ENCODE data around the gene NEDD9. TPM values are rescaled to one million over a fixed set of nuclear protein-coding genes. Genes with fewer than 3 reads are reported as not detected.

Gene NEDD9
- total RNA-seq, 1 donor from 2014 or later, result 14.1 TPM

- DNase-seq (ENCODE audit: low spot score), result no peak
- intact Hi-C loops (cut with DNase I), result no loop called here
These were observed 24.2 kb downstream of the NEDD9 start for GRCh38 chr6:11208267-11208666.

DNA sequence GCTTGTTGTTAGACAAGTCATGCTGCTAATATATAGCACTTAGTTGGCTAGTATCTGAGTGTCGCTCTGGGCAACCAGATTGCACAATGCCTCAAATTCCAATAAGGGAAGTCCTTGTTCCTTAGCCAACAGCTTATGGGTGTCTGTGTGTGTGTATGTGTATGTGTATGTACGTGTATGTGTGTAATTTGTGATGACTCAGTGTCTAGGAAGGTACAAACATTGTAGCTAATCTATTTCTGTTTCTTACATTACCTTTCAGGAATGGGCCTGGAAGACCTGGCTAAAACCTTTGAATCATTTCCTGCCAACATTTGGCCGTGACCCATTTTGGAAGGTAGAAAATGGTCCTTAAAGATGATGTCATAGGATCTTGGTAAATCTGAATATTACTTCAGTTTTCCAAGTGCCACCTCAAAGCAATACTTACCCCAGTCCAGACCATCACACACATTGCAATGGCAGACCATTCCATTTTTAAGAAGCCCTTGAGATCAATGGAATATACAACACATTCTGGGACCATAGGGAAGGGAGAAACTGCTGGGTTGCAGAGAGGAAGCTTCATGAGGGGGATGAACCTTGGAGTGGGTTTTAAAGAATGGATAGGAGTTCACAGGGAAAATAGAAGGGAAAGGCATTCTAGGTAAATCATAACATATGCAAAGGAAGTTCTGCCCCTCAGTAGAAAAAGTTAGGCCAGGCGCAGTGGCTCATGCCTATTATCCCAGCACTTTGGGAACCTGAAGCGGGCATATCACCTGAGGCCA lies 25.1 kb downstream of the NEDD9 start:
- intact Hi-C loops (cut with DNase I), result no loop called here
- DNase-seq (ENCODE audit: low spot score), result no peak

DNA sequence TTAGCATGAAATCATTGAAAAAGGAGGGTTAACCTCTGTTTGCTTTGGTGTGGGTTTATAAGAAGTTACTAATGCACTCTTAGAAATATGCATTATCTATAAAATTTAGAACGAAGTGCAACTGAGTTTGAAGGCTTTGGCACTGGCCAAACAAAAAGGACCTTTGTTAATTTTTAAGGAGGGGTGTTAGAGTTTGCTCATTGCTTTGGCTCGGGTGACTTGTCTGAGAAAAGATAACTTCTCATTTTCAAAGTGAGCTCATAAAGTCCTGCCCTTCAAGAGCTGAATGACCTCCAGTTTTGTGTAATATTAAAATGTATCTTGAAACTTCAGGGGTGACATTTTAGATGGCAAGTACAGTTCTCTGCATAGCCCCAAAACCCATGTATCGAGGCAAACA lies 25.9 kb downstream of the NEDD9 start:
- DNase-seq (ENCODE audit: low spot score), result no peak
- intact Hi-C loops (cut with DNase I), result no loop called here

DNA sequence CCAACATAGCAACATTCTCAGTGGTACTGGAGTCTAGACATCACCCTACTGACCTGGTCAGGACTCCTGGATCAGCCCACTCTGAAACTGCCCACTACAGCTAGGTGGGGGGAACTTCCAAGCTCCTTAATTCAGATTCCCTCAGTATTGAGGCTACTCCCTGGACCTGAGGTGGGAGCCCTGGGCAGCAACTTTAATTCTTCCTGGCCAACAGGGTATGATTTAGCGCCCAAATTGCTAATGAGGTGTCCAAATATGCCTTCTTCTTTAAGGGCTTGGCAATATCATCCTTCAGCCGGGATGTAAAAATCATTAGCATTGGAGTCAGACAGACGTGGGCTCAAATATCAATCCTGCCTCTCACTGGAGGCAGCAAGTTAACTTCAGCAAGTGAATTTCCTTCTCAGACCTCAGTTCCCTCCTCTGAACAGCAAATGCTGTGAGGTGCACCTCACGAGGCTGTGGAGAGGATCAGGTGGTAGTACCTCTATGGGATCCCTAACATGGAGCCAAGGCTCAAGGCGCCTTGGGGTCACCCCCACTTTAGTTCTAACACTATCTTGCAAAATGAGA lies 27.6 kb downstream of the NEDD9 start:
- no peak for DNase-seq (ENCODE audit: low spot score)
- intact Hi-C loops (cut with DNase I), result no loop called here

DNA sequence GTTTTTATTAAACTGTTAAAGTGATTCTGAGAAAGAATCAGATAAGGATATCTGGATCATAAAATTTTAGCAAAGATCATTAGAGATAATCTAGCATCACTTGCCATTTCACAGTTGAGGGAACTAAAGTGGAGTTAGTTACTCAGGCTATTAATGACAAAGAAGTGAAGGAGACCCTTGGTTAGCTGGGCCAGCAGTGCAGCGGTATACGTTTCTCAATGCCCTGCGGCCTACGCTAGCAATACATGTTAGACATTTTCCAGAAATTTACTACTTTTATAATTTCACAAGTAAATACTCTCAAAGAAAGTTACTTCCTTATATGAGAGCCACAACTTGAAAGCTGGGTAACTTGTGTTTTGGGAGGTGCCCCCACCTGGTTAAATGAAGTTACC lies 28.5 kb downstream of the NEDD9 start:
- no peak for DNase-seq (ENCODE audit: low spot score)
- intact Hi-C loops (cut with DNase I), result no loop called here

GRCh38 chr6:11203306-11204004 lies 29.0 kb downstream of the NEDD9 start:
- intact Hi-C loops (cut with DNase I), result no loop called here
- DNase-seq (ENCODE audit: low spot score), result no peak

DNA sequence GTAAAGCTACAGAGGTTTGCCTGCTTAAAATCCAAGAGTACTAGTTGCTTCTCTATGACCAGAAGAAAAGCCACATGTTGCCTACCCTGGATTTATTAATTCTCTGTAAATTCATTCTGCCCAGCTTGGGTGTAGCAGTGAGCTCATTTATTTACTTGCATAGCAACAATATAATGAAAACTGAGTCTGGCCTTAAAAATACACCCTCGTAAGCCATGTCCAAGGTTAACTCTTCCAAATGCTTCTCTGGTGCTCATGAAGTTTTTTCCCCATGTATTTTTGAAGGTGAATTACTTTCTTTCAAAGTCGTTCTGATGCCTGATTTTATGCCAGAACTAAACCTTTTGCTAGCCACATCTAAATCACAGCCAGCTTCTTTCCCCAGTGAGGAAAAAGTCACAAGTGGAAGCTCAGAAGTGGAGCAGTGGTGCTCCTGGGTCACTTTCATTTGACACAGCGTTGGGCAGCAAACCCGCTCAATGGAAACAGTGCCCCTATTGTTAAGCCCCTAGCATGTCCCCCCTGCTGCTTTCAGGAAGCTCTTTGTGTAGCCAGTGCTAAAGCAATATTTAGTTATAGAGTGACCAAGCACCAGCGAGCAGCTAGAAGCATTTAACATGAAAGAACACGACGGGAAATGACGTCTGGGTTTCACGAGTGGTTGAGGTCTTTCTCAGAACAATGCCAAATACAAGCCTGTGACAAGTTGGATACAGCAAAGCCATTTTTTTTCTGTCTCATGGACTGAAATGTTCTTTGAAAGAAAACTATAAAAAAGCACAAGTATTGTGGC lies 29.8 kb downstream of the NEDD9 start:
- intact Hi-C loops (cut with DNase I), result no loop called here
- DNase-seq (ENCODE audit: low spot score), result no peak

GRCh38 chr6:11201772-11202512 lies 30.5 kb downstream of the NEDD9 start:
- intact Hi-C loops (cut with DNase I), result no loop called here
- DNase-seq (ENCODE audit: low spot score), result no peak

- DNase-seq (ENCODE audit: low spot score), result no peak
- intact Hi-C loops (cut with DNase I), result no loop called here
These were observed 31.5 kb downstream of the NEDD9 start for GRCh38 chr6:11201015-11201414.

DNA sequence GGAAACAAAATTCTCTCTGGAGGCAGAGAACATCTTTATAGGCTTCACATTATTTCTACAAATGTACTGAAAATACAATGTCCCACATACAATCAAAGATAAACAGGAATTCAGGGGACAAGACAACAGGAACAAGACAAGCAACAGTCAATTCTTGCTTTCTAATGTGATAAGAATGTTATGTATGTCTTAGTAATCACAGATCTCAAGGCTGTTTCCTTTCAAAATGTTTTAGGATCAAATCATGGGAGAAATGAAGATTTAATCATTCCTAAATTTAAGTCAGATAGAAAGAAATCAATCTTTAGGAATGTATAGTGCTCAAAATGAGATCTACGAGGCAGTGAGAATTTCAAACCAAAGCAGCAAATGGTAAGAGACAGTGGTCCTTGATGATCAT lies 32.1 kb downstream of the NEDD9 start:
- intact Hi-C loops (cut with DNase I), result no loop called here
- no peak for DNase-seq (ENCODE audit: low spot score)

- intact Hi-C loops (cut with DNase I), result no loop called here
- DNase-seq (ENCODE audit: low spot score), result no peak
These were observed 33.5 kb downstream of the NEDD9 start for GRCh38 chr6:11198663-11199603.

GRCh38 chr6:11197850-11198249 lies 34.6 kb downstream of the NEDD9 start:
- intact Hi-C loops (cut with DNase I), result no loop called here
- DNase-seq (ENCODE audit: low spot score), result no peak

- intact Hi-C loops (cut with DNase I), result no loop called here
- DNase-seq (ENCODE audit: low spot score), result no peak
These were observed 35.3 kb downstream of the NEDD9 start for GRCh38 chr6:11197175-11197536.

DNA sequence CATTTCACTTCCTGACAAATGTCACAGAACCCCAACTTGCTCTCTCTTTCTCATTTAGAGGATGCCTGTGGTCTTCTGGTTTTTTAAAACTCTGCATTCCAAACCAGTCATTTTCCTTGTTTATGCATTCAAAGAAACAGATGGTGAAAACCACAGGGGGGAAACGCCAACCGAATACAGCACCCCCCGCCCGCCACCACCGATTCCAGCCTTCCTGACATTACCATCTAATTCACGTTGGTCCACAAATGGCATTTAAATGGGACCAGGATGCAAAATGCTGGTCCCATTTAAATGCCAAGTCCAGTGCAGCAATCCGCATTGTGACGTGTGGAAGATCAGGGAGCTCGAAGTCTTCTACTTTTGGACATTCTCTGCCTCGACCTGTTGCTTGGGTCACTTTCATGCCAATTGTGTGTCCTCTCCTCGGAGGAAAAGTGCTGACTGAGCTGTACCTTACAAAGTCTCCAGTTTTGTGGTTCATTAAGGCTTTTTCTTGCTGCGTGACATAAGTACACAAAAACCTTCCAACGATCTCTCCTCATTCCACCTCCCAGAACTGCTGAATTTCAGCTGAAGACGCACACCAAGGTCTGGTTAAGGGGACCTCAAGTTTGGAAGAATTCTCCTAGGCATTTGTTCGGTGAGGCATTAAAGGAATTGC lies 35.8 kb downstream of the NEDD9 start:
- intact Hi-C loops (cut with DNase I), result no loop called here
- no peak for DNase-seq (ENCODE audit: low spot score)

- DNase-seq (ENCODE audit: low spot score), result no peak
- intact Hi-C loops (cut with DNase I), result no loop called here
These were observed 37.9 kb downstream of the NEDD9 start for GRCh38 chr6:11194356-11195218.

DNA sequence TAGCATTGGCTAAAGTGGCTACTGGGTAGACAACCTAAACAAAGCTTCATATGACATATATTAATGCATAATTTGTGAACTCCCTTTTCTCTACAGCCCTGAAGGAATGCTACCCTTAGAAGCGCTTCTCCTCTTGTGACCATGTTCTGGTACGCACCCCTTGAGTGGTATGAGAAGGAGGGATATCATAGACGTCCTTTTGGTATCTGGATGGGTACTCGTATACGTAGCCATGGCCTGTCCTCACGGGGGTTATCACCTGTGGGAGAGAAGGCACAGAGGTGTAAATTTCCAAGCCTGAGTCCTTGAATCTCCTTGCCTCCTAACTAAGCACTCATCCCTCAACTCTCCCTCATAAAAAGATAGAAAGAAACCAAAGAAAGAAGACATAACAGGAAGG lies 39.0 kb downstream of the NEDD9 start:
- intact Hi-C loops (cut with DNase I), result no loop called here
- DNase-seq (ENCODE audit: low spot score), result no peak

- DNase-seq (ENCODE audit: low spot score), result no peak
- intact Hi-C loops (cut with DNase I), result no loop called here
These were observed 40.3 kb downstream of the NEDD9 start for GRCh38 chr6:11192167-11192566.

All from cardiac septum (tissue), 1 donor.